NK-92 treated with Interleukin-12 subunit alpha and Interleukin-12 subunit beta, amount 100 ng/mL, for 24 hours (cell line): ENCODE measurements around the gene EME1.
"Not testable (repeated sequence)": the region's sequence is repeated elsewhere in the genome, so short reads cannot be mapped to it uniquely, and the experiment has no call there.

Source experiments
- DNase-seq: peaks from one replicate; lab custom pipeline; 2025; lab: John Stamatoyannopoulos, UW

EME1 gene

DNA sequence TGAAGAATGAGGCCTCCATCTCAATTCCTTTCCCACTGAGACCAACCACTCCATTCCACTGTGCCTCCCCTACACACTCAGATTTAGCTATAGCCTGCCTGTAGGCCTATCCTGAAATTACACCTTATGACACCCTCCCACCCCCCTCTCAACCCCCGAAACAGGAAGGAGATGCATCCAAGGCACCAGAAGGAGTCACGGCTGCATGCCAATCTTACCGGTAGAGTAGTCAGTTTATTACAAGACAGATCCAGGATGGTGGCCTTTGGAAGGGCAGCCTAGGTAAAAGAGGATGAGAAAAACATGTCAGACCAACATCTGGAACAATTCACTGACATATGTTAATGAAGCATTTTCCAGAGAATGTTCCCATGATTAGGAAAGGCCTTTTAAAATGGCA, 21.7 kb downstream of the EME1 start:
- DNase-seq = no peak

DNA sequence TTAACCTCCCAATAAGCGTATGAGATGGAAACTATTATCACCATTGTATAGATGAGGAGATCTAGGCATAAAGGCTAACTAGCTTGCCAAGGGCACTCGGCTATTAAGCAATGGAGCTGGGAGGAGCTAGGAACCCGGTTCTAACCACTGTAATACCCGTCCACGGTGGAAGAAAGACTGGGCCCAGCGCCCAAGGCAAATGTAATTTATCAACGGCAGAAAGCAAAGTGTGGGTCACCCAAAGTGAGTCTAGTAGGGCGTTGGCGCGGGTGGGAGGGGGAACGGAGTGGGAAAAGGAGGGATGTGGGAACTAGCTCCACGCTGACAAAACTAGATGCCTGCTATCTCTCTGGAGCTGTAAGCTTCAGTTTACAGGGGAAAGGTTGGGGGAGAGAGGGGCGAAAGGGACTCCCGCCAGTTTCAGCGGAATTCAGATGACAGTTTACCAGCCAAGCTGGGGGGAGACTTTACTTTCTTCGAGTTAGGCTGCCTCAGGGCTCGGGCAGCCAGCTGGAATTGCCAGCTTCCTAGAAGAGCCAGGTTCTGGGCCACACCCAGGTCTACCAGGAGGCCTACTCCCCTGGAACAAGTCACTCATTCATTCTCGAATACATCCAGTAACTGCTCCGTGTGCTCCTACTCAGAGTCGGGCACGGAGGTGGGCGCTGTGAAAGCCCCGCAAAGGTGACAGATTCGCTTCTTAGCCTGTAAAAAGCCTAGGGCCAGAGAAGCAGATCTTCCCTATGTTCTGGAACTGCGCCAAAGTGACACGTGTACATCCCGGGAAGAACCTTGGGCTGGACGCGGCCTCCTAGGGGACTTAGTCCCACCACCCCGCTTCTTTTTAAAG, 23.5 kb downstream of the EME1 start:
- DNase-seq = no peak

DNA sequence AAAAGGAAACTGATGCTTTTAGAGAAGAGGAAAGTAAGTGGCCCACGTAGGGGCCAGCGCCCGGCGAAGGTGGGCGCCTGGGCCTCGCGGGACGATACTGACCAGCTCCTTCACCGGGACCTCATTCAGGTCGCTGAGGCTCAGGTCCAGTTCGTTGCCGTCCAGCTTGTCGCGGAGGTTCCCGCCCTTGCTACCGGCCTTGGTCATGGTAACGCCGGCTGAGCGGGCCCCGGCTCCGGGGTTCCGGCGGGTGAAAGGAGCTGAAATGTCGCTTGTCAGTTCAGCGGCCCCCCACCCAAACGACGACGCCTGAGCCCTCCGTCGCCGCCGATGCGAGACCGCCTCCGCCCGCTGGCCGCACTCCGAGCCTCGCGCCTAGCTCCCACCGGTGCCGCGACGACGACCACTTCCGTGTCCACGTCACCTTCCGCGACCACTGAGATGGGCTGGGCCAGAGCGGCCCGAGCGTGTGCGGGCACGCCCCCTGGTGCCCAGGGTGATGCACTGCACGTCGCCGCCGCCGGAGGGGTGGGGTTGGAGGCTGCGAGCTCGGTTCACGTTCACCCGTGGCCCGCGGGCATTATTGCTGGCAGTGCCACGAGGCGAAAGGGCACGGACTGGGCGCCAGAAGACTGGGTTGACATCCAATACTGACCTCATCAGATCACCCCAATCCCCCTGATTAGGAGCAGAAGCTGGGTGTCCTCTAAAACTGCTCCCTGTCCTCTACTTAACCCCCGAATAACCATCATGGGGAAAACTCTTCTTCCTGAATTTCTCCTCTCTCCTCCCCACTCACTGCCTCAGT, 24.3 kb downstream of the EME1 start, which contains the start of gene LRRC59:
LRRC59 (minus strand) TSS at position 413 of the 808 bp plus-strand sequence; CDS start at position 207, 206 bp downstream.
- DNase-seq = peak; percentile 82

DNA sequence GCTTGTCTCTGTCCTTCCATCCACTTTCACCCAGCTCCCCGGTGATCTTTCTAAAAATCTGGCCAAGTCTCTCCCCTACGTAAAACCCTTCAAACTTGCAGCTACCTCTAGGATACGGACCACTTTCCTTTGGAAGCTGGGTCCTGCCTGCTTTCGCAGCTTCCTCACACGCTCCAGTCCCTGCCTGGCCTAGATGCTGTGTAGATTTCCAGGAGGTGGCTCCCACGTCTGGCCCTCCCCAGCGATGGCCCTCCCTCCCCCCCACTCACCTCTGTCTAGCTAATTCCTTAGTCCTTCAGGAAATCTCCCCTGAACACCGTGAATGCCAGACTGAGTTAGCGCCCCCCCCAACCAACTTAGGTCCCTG, 24.9 kb downstream of the EME1 start:
- DNase-seq = no peak

DNA sequence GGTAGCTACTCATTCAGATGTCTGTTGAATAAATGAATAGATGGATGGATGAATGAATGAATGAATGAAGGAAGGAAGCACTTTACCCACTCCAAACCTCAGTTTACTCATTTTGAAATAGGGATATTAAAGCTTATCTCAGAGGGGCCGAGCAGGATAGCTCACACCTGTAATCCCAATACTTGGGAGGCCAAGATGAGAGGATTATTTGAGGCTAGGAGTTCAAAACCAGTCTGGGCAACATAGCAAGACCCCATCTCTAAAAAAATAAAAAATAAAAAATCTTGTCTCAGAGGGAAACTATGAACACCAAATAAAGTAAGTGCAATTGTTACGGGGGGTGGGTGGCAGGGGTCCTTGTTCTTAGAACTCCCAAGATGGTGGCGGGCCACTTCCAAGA, 25.6 kb downstream of the EME1 start:
- DNase-seq = not testable (repeated sequence)

DNA sequence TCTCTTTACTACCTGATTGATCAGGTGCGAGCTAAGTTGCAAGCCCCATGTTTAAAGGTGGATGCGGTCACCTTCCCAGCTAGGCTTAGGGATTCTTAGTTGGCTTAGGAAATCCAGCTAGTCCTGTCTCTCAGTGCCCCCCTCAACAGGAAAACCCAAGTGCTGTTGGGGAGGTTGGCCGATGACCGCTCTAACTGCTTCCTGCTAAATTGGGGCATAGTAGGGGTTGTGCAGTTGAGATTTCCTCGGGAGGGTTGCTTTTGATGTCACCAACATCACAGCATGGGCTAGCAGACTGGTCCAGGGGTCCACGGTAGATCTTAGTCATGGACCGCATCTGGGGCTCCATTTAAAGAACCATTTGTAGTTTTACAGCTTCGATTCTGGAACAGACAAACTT, 26.6 kb downstream of the EME1 start:
- DNase-seq = not testable (repeated sequence)

DNA sequence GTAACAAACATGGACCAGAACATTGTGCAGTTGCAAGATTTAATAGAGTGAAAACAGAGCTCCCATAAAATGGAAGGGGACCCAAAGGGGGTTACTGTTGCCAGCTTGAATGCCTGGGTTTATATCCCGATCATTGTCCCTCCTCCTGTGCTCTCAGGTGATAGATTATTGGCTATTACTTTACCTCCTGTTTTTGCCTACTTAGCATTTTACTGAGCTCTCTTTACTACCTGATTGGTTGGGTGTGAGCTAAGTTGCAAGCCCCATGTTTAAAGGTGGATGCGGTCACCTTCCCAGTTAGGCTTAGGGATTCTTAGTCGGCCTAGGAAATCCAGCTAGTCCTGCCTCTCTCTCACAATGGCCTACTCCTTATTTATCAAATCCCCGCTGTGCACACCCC, 32.3 kb downstream of the EME1 start:
- not testable (repeated sequence) for DNase-seq

DNA sequence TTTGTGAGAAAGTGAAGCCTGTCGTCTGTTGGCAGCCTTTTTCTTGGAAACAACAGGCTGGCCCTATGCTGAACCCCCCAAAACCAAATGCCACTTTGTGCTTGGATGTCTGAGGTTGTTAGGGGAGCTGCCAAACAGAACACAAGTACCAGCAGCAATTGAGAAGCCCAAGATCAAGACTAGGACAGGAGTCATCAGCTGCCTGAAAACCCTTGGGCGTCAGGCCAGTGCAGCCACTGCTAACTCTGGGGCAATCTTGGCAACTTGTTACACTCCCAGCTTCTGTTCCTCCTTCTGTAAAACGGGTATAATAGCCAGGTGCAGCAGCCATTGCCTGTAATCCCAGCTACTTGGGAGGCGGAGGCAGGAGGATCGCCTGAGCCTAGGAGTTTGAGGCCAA, 33.5 kb downstream of the EME1 start:
- no peak for DNase-seq

DNA sequence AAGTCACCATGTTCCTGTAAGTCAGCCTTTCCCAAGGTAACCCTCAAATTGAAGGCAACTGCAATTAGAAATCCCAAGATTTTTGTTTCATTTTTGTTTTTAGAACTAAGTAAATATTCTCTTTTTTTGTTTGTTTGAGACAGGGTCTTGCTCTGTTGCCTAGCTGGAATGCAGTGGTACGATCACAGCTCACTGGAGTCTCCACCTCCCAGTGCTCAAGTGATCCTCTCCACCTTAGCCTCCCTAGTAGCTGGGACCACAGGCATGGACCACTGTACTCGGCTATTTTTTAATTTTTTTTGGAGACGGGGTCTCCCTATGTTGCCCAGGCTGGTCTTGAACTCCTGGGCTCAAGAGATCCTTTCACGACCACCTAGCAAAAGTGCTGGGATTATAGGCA, 34.9 kb downstream of the EME1 start:
- DNase-seq = no peak

DNA sequence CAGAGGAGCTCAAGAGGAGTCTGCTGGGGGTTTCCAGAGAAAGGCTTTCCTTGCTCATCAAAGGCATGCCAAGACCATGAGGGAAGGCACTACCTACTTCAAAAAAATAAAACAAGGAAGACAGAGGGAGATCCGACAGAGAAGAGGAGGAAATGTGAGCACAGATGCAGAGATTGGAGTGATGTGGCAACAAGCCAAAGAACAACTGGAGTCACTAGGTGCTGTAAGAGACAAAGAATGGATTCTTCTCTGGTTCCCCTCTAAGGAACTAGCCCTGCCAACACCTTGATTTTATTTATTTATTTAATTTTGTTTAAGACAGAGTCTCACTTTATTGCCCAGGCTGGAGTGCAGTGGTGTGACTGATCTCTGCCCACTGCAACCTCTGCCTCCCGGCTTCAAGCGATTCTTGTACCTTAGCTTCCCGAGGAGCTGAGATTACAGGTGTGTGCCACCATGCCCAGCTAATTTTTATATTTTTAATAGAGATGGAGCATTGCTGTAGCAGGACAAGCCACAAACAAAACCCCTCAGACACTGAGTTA, 39.2 kb downstream of the EME1 start:
- DNase-seq = no peak

DNA sequence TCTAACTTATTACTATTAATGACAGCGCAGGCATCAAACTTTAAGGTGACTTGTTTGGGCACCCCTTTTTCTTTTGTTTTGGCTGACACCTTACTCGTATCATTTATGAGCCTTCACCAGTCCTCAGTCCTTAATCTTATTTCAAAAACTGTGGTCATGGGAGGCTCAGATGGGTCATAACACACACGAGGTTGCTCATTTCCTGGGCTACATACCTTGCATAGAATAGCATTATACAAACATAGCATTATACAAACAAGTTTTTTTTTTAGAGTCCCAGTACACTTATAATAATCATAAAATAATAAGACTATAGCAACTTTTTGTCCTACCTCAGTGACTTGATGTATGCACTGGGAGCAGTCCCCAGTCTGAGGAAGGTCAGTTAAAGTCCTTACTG, 41.8 kb downstream of the EME1 start:
- no peak for DNase-seq

DNA sequence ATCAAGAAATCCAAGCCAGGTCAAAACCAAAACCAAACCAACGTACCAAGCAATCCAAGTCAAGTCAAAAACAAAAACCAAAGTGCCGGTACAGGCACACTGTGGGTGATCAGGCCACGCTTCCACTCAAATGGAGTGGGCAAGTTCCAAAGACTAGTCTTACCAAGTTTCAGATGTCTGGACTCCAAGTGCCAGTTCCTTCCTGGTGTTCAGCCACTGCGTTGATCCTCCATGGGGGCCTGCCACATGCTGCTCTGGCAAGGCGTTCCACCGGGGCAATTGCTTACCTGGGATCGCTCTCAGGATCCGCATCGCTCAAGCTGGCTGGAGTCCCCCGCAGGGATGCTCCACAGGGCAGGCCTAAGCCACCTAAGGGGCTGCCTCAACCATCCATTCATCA, 46.5 kb downstream of the EME1 start:
- DNase-seq = not testable (repeated sequence)

DNA sequence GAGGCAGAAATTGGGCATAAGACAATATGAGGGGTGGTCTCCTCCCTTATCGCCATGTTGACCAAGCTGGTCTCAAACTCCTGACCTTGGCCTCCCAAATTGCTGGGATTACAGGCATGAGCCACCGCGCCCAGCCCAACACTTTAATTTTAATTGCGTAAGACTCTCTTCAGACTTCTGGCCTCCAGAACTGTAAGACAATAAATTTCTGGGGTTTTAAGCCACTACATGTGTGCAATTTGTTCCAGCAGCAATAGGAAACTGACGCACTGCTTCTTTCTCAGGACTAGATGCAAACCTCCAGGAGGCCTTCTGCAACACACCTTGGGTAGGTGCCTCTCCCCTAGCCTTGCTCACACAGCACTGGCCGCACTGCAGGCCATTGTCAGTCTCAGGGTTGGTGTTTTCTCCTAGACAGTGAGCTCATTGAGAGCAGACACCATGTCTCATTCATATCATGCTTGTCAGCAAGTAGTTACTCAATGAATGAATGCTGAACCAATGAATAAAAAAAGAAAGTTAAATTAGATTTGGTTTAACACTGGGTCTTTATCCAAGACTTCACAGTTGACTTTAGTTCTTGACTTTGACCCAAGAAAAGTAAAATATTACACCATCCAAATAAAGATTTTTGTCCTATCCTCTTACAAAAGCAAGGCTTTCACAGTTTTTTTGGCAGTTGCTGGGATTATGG, 47.5 kb downstream of the EME1 start:
- no peak for DNase-seq

DNA sequence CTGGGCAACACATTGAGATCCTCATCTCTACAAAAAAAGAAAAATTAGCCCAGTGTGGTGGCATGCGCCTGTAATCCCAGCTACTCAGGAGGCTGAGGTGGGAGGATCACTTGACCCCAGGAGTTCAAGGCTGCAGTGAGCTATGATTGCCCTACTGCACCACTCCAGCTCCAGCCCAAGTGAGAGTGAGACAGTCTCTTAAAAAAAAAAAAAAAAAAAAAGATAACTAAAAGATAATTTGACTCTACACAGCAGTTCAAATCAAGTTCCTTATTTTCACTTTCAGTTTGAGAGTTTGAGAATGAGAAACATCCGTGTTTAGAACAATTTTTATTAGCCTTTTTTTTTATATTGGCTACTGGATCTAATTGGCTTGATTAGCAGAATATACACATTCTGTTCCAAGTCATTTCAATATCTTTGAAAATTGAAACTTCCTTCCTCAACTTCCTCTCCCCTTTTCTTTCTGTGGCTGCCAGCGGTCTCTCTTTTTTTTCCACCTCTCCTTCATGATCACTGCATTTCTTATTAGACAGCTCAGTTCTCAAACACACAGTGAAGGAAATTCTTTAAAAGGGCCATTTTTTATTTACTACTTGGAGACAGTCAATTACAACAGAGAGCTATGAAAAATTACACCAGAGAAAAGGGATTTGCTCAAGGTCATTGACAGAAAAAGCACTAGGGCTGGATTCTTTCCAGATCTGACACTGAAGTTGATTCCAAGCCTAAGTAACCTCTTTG, 48.5 kb downstream of the EME1 start:
- no peak for DNase-seq

DNA sequence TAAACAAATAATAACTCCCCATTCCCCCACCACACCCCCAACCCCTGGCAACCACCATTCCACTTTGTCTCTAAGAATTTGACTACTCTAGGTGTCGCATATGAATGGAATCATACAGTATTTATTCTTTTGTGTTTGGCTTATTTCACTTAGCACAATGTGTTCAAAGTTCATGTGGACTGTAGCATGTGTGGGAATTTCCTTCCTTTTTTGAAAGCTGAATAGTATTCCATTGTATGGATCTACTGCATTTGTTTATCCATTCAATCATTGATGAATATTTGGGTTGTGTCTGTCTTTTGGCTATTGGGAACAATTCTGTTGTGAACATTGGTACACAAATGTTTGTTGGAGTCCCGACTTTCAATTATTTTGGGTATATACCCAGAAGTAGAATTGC, 49.7 kb downstream of the EME1 start:
- no peak for DNase-seq

DNA sequence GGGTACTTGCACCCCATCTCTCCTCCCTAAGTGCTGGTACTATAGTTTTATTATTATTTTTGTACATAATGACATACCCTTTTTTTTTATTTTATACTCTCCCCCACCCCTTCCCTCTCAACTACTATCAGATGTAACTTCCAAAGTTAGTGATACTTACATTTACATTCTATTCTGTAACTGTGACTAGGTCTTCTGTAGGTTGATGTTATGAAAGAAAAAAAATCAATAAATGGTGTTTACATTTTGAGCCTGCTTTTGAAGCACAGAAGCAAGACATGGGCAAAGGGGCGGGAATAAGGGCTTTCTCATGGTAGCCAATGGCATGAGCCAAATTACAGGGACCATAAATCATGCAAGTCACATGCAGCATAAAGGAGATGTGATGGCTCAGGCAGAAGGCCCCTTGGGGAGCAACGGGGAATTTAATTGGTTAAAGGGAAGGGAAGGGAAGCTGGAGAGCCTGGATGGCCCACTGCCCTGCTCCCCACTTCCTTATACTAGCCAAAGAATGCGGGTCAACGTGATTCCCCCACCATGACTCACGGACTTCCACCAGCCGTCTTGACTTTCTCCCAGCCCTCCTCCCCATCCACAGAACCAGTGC, 50.6 kb downstream of the EME1 start:
- DNase-seq = no peak

DNA sequence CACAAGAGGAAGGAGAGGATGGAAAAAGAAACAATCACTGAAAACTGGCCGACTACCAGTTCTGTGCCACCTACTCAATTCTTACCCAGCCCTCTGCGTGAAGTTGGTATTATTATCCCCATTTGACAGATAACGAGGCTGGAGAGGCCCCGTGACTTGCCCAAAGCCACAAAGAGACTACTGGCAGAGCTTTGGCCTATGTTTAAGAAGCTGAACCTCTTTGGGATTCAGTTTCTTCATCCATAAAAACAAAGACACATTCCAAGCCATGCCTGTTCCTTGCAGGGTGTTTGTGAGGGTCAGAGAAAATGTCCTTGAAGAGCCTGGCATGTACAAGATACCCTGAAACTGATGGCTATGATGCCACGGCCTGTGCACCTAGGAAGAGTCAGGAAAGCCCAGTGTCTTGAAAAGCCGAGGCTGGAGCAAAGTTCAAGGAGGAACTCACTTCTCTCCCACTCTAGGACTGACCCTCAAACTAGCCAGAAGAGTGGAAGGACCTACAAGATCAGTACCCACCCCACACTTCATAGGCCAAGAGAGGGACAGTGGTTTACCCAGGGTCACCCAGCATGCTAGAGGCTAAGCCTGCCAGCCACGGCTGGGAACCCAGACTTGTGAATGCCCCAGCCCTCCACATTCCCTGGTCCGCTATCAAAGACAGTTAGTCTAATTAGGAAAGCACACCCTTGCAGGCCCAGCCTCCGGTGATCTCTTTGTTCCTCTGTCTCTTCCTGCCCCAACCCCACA, 51.4 kb downstream of the EME1 start:
- no peak for DNase-seq

DNA sequence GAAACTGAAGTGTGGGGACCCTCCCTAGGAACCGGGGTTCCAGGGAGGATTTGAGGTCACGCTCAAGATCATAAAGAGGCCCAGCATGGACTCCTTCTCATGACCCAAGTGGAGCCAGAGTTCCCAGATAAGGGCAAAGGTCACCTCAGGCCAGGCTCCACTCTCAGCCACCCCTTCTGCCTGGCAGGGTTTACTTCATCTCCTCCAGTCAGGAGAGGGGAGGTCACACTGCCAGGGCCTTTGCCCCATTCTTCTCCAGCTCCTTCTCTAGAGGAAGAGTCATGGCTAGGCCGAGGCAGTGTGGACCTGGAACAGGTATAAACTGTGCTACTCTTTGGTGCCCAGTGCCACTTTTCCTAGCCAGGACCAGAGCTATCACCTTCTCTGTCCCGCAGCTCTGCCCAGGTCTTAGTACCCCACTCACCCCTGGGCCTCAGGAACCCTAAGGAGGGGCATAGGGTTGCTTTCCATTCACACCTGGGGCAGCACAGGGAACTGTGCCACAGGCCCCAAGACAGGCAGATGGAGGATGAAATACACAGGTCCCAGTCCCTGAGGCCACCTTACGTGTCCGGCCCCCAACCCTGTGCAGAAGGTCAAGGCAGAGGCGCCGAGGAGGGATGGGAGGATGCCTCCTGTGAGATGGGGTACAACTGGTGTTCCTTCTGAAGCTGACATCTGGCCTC, 52.1 kb downstream of the EME1 start:
- no peak for DNase-seq

DNA sequence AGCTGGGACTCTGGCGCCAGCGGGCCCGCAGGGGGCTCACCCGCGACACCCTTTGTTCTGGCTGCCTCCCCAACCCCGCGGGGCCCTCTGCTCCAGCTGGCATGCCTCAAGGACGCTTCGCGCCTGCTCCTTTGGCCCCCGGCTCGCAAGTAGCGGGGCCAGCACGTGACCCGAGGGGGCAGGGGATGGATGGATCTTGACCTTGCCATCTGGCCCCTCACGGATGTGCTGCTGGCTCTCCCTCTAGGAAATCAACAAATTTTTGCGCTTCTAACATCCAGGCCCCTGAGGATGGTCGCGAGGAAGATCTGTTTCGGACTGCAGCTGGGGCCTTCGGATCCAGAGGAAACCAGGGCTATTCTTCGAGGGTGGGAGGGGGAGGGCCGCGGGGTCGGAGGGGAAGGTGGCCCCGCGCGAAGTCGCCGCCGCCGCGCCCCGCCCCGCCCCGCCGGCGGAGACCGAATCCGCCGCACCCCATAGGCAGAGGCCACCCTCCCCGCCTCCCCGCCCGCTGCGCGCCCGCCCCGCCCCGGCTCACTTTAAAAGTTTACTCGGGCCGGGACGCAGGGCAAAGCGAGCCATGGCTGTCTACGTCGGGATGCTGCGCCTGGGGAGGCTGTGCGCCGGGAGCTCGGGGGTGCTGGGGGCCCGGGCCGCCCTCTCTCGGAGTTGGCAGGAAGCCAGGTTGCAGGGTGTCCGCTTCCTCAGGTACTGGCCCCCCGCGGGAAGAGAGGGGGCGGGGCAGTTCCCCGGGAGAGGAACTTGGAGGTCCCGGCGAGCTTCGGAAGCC, 52.8 kb downstream of the EME1 start, which contains the start of gene ACSF2:
ACSF2 (plus strand) TSS at position 537 of the 790 bp plus-strand sequence; CDS start at position 581, 44 bp downstream.
- peak; percentile 26 for DNase-seq
